Liver (tissue), 9 donors: ENCODE measurements around the gene MKS1. TPM values are rescaled to one million over a fixed set of nuclear protein-coding genes. Genes with fewer than 3 reads are reported as not detected.

Experiments used
- DNase-seq: peaks from one replicate; pipeline ENCODE4 v3.0.0-alpha.2; 2017; ENCODE audit warnings: low spot score
- H3K27ac ChIP-seq, 2 donors: one replicate each; pipeline ENCODE4 v1.7.0; 2013; ENCODE audit warnings: inconsistent platforms in 2 of 2, low read length in 2 of 2, control low read depth in 1 of 2, low read depth in 1 of 2, mild to moderate bottlenecking in 1 of 2
- H3K27me3 ChIP-seq, 4 donors: one replicate each; pipeline versions ENCODE4 v1.6.1 to v1.7.0; 2013; ENCODE audit warnings: low read length in 3 of 4, inconsistent platforms in 1 of 4, mild to moderate bottlenecking in 1 of 4, moderate library complexity in 1 of 4; ENCODE audit not compliant: control insufficient read depth in 4 of 4, insufficient read depth in 4 of 4
- H3K36me3 ChIP-seq, 4 donors: one replicate each; pipeline versions ENCODE4 v1.6.1 to v1.7.0; 2013; ENCODE audit warnings: low read length in 3 of 4, mild to moderate bottlenecking in 3 of 4, low read depth in 1 of 4, moderate library complexity in 1 of 4; ENCODE audit not compliant: control insufficient read depth in 4 of 4, insufficient read depth in 3 of 4
- H3K4me1 ChIP-seq, 4 donors: one replicate each; pipeline versions ENCODE4 v1.6.1 to v1.7.0; 2013; ENCODE audit warnings: low read length in 3 of 4, mild to moderate bottlenecking in 3 of 4, moderate library complexity in 1 of 4; ENCODE audit not compliant: control insufficient read depth in 4 of 4, insufficient read depth in 4 of 4
- H3K4me3 ChIP-seq, 3 donors: one replicate each; pipeline versions ENCODE4 v1.6.1 to v1.7.0; 2013; ENCODE audit warnings: low read length in 3 of 3, control low read depth in 1 of 3, low read depth in 1 of 3, mild to moderate bottlenecking in 1 of 3
- H3K9ac ChIP-seq, 2 donors: one replicate each; pipeline ENCODE4 v1.7.0; 2013; ENCODE audit warnings: low read length in 2 of 2, mild to moderate bottlenecking in 2 of 2, moderate library complexity in 2 of 2, control low read depth in 1 of 2, low read depth in 1 of 2
- H3K9me3 ChIP-seq, 4 donors: one replicate each; pipeline versions ENCODE4 v1.6.1 to v1.7.0; 2013; ENCODE audit warnings: low read length in 3 of 4; ENCODE audit not compliant: control insufficient read depth in 4 of 4
- EGR1 ChIP-seq, 2 donors: IDR thresholded peaks; 2 replicates each; pipeline ENCODE4 v1.6.1; 2016 to 2018; ENCODE audit warnings: antibody characterized with exemption in 2 of 2, low read depth in 2 of 2
- GABPA ChIP-seq, 2 donors: IDR thresholded peaks in 1 of 2; conservative IDR thresholded peaks in 1 of 2; 2 replicates each; pipeline ENCODE4 v1.6.1; 2016; ENCODE audit warnings: antibody characterized with exemption in 2 of 2, mild to moderate bottlenecking in 1 of 2, moderate library complexity in 1 of 2
- JUND ChIP-seq, 2 donors: IDR thresholded peaks; 2 replicates each; pipeline ENCODE4 v1.6.1; 2016; ENCODE audit warnings: antibody characterized with exemption in 2 of 2
- SP1 ChIP-seq: IDR thresholded peaks from 2 replicates; pipeline ENCODE4 v1.6.1; 2018; ENCODE audit warnings: antibody characterized with exemption, mild to moderate bottlenecking
- WGBS: extraction: QIAGEN DNeasy Blood & Tissue Kit; methylation state at CpG from one replicate; pipeline ENCODE4 v1.1.7; 2013; 5-methylcytosine and 5-hydroxymethylcytosine counted together
- polyA plus RNA-seq, 2 donors: library from polyadenylated mRNA; stranded (reverse) in 1 of 2; unstranded in 1 of 2; fragments of 200-250 nt in 1 of 2; fragments of >200 nt in 1 of 2; fragmentation: Nextera tagmentation in 1 of 2; extraction: Ambion mirVana in 1 of 2; gene quantifications; one replicate each; pipeline versions ENCODE4 v1.2.1 to v1.2.3, GENCODE V29; 2013 to 2015
- total RNA-seq, 2 donors: library from RNA; depleted of rRNA; stranded (reverse); fragments of >200 nt; gene quantifications; one replicate each; pipeline ENCODE4 v1.2.3, GENCODE V29; 2014
- TF ChIP-seq, protein P1 (sequence below): IDR thresholded peaks from 2 replicates; pipeline ENCODE4 v1.6.1; 2016; ENCODE audit warnings: antibody characterized with exemption
- TF ChIP-seq, protein P2 (sequence below): fragments of 150-350 bp; IDR thresholded peaks from 2 replicates; pipeline ENCODE4 v1.5.1; 2017; ENCODE audit warnings: improper control_type of control experiment, low read depth, low read length; ENCODE audit not compliant: missing input control
- donor health status: healthy.
- donor health status: healthy.
- donor health status: healthy.
- donor health status: healthy.
- donor health status: healthy.

MKS1 gene
- total and polyA plus RNA-seq, 4 donors: 4.4 to 7.9 (median 5.1) TPM

DNA sequence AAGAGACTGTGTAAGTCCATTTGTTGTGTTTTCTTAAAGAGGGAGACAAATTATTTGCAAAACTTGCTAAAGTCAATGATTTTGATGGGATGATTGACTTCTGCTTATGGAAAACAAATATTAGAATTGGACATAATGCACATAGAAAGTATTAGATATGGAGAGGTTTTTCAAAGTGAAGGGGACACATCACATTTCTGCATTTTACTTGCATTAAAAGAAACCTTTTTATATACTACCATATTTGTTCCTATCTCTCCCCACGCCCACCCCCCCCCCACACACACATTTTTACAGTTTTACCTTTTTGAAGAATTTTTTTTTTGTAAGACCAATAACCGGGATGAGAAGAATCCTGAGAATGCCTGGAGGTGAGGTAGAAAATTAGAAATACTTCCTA lies 60.9 kb downstream of the MKS1 start:
- H3K27ac ChIP-seq: no peak overlapping the region
- peaks cover 0 to 8% (median 2%) of the 10 kb centered on the region in 4 donors for H3K4me1 ChIP-seq
- 68% methylated on average over 2 of the region's 2 CpGs for WGBS
- peaks cover 2 to 14% (median 8%) of the 10 kb centered on the region in 4 donors for H3K27me3 ChIP-seq
- H3K9ac ChIP-seq: no peak overlapping the region
- H3K36me3 ChIP-seq: no peaks in the 10 kb centered on the region
- peaks cover 0 to 2% (median 0%) of the 10 kb centered on the region in 4 donors for H3K9me3 ChIP-seq
- H3K4me3 ChIP-seq: no peak overlapping the region
- TF ChIP-seq GABPA (IDR thresholded peaks at IDR 0.05 in 1 of 2, conservative IDR thresholded peaks at IDR 0.05 in 1 of 2) (no peak), JUND (IDR thresholded peaks at IDR 0.05) (no peak), SP1 (no peak)
- no peak for DNase-seq

DNA sequence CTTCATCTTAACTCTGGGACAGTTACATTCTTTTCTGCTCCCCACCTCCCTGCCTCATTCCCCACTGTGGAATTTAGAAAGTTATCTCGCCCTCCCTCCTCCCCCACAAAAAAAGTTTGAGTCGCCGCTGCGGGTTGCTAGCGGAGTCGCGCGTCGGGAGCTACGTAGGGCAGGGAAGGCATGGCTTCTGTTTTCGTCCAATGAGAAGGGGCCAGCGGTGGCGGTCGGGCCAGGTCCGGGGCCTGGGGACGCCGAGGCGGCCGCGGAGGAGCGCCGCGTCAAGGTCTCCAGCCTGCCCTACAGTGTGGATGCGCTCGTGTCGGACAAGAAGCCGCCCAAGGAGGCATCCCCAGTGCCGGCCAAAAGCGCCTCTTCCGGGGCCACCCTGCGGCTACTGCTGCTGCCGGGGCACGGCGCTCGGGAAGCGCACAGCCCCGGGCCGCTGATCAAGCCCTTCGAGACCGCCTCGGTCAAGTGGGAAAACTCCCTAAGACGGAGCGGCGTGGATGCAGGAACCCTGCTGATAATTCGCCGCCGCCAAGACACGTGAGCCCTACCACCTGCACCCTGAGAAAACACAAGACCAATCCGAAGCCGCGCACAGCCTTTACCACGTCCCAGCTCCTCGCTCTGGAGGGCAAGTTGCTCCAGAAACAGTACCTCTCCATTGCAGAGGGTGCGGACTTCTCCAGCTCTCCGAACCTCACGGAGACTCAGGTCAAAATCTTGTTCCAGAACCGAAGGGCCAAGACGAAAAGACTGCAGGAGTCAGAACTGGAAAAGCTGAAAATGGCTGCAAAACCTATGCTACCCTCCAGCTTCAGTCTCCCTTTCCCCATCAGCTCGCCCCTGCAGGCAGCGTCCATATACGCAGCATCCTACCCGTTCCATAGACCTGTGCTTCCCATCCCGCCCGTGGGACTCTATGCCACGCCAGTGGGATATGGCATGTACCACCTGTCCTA lies 61.9 kb downstream of the MKS1 start:
- no peak for DNase-seq
- WGBS: 3% methylated on average over 65 of the region's 65 CpGs
- TF ChIP-seq, protein P1, sequence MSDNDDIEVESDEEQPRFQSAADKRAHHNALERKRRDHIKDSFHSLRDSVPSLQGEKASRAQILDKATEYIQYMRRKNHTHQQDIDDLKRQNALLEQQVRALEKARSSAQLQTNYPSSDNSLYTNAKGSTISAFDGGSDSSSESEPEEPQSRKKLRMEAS: no peak
- TF ChIP-seq GABPA (IDR thresholded peaks at IDR 0.05 in 1 of 2, conservative IDR thresholded peaks at IDR 0.05 in 1 of 2) (no peak), EGR1 (IDR thresholded peaks at IDR 0.05; ENCODE audit: low read depth in 2 of 2) (no peak)
- TF ChIP-seq, protein P2, sequence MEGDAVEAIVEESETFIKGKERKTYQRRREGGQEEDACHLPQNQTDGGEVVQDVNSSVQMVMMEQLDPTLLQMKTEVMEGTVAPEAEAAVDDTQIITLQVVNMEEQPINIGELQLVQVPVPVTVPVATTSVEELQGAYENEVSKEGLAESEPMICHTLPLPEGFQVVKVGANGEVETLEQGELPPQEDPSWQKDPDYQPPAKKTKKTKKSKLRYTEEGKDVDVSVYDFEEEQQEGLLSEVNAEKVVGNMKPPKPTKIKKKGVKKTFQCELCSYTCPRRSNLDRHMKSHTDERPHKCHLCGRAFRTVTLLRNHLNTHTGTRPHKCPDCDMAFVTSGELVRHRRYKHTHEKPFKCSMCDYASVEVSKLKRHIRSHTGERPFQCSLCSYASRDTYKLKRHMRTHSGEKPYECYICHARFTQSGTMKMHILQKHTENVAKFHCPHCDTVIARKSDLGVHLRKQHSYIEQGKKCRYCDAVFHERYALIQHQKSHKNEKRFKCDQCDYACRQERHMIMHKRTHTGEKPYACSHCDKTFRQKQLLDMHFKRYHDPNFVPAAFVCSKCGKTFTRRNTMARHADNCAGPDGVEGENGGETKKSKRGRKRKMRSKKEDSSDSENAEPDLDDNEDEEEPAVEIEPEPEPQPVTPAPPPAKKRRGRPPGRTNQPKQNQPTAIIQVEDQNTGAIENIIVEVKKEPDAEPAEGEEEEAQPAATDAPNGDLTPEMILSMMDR: no peak

More for the DNA sequence above, 61.9 kb downstream of the MKS1 start:
- Histone ChIP-seq H3K27ac (peak overlapping the region in 1 of 2 donors; percentile 20), H3K4me1 (peaks cover 0 to 8% (median 2%) of the 10 kb centered on the region in 4 donors), H3K9ac (no peak overlapping the region), H3K9me3 (no peaks in the 10 kb centered on the region), H3K36me3 (no peaks in the 10 kb centered on the region), H3K27me3 (peaks cover 2 to 17% (median 9%) of the 10 kb centered on the region in 4 donors), H3K4me3 (peak overlapping the region in 1 of 3 donors; percentile 5)

Other genes starting within 250 kb of the MKS1 start
- gene VEZF1, start 231.0 kb downstream of the MKS1 start, total RNA-seq: 10 to 100 TPM; 14.6 to 26.2 TPM
- gene VEZF1, start 231.0 kb downstream of the MKS1 start, polyA plus RNA-seq: 1 to 10 TPM; 7.9 to 8.2 TPM
- 100 to 1,000 TPM; 162 to 201 TPM for gene SRSF1, start 212.0 kb downstream of the MKS1 start, total RNA-seq
- gene SRSF1, start 212.0 kb downstream of the MKS1 start, polyA plus RNA-seq: 10 to 100 TPM; 52.3 to 65.4 TPM
- gene DYNLL2, start 135.8 kb downstream of the MKS1 start, total RNA-seq: 10 to 100 TPM; 11.3 to 16.9 TPM
- 10 to 100 TPM in 1 of 2 donors, 1 to 10 TPM in 1; 3.2 to 22.1 TPM for gene DYNLL2, start 135.8 kb downstream of the MKS1 start, polyA plus RNA-seq
- under 1 TPM in 1 of 2 donors, not detected in 1; under 0.01 TPM for gene OR4D1, start 70.9 kb downstream of the MKS1 start, total RNA-seq
- not detected for gene OR4D1, start 70.9 kb downstream of the MKS1 start, polyA plus RNA-seq
- gene OR4D2, start 52.3 kb downstream of the MKS1 start, total RNA-seq: not detected
- not detected for gene OR4D2, start 52.3 kb downstream of the MKS1 start, polyA plus RNA-seq
- gene EPX, start 26.5 kb downstream of the MKS1 start, total RNA-seq: 10 to 100 TPM in 1 of 2 donors, not detected in 1; 10.0 TPM
- gene EPX, start 26.5 kb downstream of the MKS1 start, polyA plus RNA-seq: under 1 TPM in 1 of 2 donors, not detected in 1; 0.09 TPM
- gene LPO, start 19.3 kb upstream of the MKS1 start, total RNA-seq: not detected
- not detected for gene LPO, start 19.3 kb upstream of the MKS1 start, polyA plus RNA-seq
- 100 to 1,000 TPM in 1 of 2 donors, under 1 TPM in 1; 0.17 to 221 TPM for gene MPO, start 61.7 kb upstream of the MKS1 start, total RNA-seq
- under 1 TPM; 0.14 to 0.87 TPM for gene MPO, start 61.7 kb upstream of the MKS1 start, polyA plus RNA-seq
- 1 to 10 TPM; 2.0 to 4.6 TPM for gene TSPOAP1, start 109.5 kb upstream of the MKS1 start, total RNA-seq
- 1 to 10 TPM; 1.5 to 3.1 TPM for gene TSPOAP1, start 109.5 kb upstream of the MKS1 start, polyA plus RNA-seq
- gene SUPT4H1, start 132.9 kb upstream of the MKS1 start, total RNA-seq: 10 to 100 TPM; 23.3 to 48.1 TPM
- gene SUPT4H1, start 132.9 kb upstream of the MKS1 start, polyA plus RNA-seq: 10 to 100 TPM; 32.8 to 59.1 TPM
- gene RNF43, start 198.3 kb upstream of the MKS1 start, total RNA-seq: 1 to 10 TPM; 4.5 to 8.4 TPM
- gene RNF43, start 198.3 kb upstream of the MKS1 start, polyA plus RNA-seq: 1 to 10 TPM; 4.1 to 5.8 TPM